ENCODE measurements around the gene MYO5A.
"Not testable (repeated sequence)": the region's sequence is repeated elsewhere in the genome, so short reads cannot be mapped to it uniquely, and the experiment has no call there.

Gene MYO5A

DNA sequence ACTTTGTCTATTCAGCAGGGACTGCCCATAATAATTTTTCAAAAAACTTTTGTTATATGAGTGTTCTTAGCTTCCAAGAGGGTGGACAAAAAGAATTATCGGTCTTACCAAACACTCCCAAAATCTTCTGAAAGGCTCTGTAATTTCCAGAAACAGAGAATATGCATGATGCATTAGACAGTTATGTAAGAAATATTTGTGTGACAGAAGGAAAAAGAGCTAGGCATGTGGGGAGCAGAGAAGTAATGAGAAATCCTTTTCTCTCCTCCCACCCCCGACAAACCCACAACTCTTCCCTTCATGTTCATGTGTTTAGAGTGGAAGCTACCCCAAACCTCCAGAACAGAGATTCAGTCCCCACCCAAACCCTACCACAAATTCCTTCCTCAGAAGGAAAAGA lies 86.8 kb downstream of the MYO5A start:
- no peak overlapping the region for H3K4me3 ChIP-seq (replicated peaks in 1 of 2; ENCODE audit: low read depth in 2 of 2, low read length in 2 of 2)
- TF ChIP-seq, protein P1, sequence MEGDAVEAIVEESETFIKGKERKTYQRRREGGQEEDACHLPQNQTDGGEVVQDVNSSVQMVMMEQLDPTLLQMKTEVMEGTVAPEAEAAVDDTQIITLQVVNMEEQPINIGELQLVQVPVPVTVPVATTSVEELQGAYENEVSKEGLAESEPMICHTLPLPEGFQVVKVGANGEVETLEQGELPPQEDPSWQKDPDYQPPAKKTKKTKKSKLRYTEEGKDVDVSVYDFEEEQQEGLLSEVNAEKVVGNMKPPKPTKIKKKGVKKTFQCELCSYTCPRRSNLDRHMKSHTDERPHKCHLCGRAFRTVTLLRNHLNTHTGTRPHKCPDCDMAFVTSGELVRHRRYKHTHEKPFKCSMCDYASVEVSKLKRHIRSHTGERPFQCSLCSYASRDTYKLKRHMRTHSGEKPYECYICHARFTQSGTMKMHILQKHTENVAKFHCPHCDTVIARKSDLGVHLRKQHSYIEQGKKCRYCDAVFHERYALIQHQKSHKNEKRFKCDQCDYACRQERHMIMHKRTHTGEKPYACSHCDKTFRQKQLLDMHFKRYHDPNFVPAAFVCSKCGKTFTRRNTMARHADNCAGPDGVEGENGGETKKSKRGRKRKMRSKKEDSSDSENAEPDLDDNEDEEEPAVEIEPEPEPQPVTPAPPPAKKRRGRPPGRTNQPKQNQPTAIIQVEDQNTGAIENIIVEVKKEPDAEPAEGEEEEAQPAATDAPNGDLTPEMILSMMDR (IDR thresholded peaks at IDR 0.05; ENCODE audit: low read depth, low read length), result no peak

DNA sequence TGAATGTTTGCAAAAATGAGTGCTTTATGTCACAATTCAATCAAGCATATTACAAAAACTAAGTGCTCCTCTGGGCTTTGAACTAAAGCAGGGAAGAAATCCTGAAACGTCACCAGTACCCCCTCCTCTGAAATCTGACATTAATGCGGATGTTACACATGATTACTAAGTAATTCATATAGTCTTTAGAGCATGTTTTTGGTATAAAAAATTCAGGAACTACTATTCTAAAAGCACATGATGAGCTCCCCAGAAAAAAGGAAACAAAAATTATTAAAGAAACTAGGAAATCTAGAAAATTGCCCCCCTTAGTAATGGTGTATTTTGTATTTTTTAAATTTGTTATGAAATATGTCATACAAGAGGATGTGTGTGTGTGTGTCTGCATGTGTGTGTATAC lies 87.7 kb downstream of the MYO5A start:
- H3K4me3 ChIP-seq (replicated peaks in 1 of 2; ENCODE audit: low read depth in 2 of 2, low read length in 2 of 2), result no peak overlapping the region
- no peak for DNase-seq (ENCODE audit: low read depth in 2 of 2)
- TF ChIP-seq, protein P1 (IDR thresholded peaks at IDR 0.05; ENCODE audit: low read depth, low read length), result no peak

More for the DNA sequence above, 86.8 kb downstream of the MYO5A start:
- DNase-seq (ENCODE audit: low read depth in 2 of 2), result peak; percentile 11 to 46

DNA sequence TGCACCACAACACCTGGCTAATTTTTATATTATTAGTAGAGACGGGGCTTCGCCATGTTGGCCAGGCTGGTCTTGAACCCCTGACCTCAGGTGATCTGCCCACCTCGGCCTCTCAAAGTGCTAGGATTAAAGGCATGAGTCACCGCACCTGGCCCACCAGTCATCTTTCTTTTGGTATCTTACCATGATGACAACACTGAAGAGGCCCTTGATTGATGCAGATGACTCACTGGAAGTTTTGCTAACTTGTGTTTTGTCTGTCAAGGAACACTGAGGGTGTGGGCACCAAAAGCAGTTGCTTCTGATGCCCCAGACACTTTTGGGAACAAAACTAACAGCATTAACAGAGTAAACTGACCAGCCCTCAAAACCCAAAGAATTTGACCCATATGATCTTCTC lies 88.3 kb downstream of the MYO5A start:
- H3K4me3 ChIP-seq (replicated peaks in 1 of 2; ENCODE audit: low read depth in 2 of 2, low read length in 2 of 2), result no peak overlapping the region
- DNase-seq (ENCODE audit: low read depth in 2 of 2), result peak in 1 of 2 donors; percentile 37
- TF ChIP-seq, protein P1 (IDR thresholded peaks at IDR 0.05; ENCODE audit: low read depth, low read length), result no peak

DNA sequence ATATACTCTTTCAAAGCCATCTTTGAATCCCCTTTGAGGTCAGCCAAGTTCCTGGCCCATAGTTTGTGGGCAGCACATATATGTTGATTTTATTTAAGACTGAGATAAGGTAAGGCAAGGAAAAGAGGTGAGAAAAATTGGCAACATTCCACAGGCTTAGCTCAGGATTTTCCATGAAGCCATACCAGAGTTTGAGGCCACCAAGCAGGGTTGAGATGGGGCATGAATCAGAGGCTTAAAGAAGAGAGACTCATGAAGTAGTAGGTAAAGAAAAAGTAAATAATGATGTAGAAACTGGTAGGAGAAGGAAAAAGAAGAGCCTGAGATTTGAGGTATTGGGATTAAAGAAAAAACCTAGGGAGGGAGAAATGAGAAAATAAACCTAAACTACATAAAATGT lies 89.2 kb downstream of the MYO5A start:
- no peak for DNase-seq (ENCODE audit: low read depth in 2 of 2)
- no peak overlapping the region for H3K4me3 ChIP-seq (replicated peaks in 1 of 2; ENCODE audit: low read depth in 2 of 2, low read length in 2 of 2)
- TF ChIP-seq, protein P1 (IDR thresholded peaks at IDR 0.05; ENCODE audit: low read depth, low read length), result no peak

DNA sequence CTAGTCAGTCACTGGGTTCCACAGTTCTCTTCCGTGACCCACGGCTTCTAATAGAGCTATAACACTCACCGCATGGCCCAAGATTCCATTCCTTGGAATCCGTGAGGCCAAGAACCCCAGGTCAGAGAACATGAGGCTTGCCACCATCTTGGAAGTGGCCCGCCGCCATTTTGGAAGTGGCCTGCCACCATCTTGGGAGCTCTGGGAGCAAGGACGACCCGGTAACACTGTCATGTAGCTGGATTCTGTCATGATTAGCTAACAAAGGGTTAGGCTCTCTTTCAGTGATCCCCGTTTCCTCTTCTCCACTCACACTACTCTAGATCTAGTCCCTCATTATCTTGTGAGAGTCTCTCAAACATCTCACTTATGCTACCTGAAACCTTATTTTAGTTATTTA lies 89.6 kb downstream of the MYO5A start:
- DNase-seq (ENCODE audit: low read depth in 2 of 2); H3K4me3 ChIP-seq (replicated peaks in 1 of 2; ENCODE audit: low read depth in 2 of 2, low read length in 2 of 2): not testable (repeated sequence)

DNA sequence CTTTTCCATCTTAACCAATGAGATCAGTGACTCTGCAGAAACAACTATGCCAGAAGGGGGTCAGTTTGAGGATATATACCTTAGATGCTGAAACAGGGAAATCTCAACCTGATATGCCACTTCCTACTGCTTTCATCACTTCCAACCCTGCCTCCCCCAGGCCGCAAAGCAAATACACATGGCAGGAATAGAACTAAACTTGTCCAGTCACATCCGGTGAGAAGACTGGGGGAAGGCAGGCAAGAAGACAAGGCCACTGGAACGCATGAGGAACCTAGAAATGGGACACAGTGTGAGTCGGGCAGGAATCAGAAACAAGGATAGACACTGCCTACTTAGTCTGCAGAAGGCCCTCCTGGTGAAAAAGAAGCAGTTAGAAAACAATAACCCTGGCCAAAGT lies 90.6 kb downstream of the MYO5A start:
- peak; percentile 61 for DNase-seq (ENCODE audit: low read depth in 2 of 2)
- TF ChIP-seq, protein P1 (IDR thresholded peaks at IDR 0.05; ENCODE audit: low read depth, low read length), result no peak
- no peak overlapping the region for H3K4me3 ChIP-seq (replicated peaks in 1 of 2; ENCODE audit: low read depth in 2 of 2, low read length in 2 of 2)

DNA sequence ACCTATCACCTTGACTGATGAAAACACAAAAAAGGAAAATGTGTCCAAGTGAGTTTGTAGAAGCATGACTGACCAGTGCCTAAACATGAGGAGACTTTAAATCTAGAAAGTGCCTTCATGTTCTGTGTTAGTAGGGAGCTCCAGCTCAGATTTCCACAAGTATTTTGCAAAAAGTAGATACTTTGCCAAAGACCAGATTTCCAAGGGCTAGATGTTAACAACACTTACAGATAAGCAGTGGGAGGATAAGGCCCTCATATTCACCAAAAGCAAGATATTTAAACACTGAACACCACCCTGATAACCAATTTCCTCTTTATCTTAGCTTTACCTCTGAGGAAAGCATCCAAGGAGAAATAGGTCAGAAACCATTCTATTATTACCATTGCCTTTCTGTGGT lies 91.0 kb downstream of the MYO5A start:
- peak in 1 of 2 donors; percentile 18 for DNase-seq (ENCODE audit: low read depth in 2 of 2)
- TF ChIP-seq, protein P1 (IDR thresholded peaks at IDR 0.05; ENCODE audit: low read depth, low read length), result no peak
- H3K4me3 ChIP-seq (replicated peaks in 1 of 2; ENCODE audit: low read depth in 2 of 2, low read length in 2 of 2), result no peak overlapping the region
